H1 (cell line): ENCODE results near the gene MARCHF3. TPM values are rescaled to one million over a fixed set of nuclear protein-coding genes. Genes with fewer than 3 reads are reported as not detected.

ENCODE experiments used
- CTCF ChIA-PET: fragments of 300-600 bp; sonication (Branson Sonifier 250); formaldehyde crosslinking; loops from one replicate; lab custom pipeline; 2021; ENCODE audit not compliant: partially characterized antibody; lab: Charles Lee
- POLR2A ChIA-PET: fragments of 300-600 bp; sonication (Branson Sonifier 250); formaldehyde crosslinking; loops from one replicate; lab custom pipeline; 2021; ENCODE audit warnings: inconsistent platforms; ENCODE audit not compliant: partially characterized antibody; lab: Charles Lee
- DNase-seq, 2 experiments: peaks; one replicate each; pipeline versions ENCODE4 v3.0.0 to v3.0.0-alpha.2; 2010 to 2022; ENCODE audit warnings: low spot score in 2 of 2, low read depth in 1 of 2, mixed read lengths in 1 of 2
- FAIRE-seq: peaks from 2 replicates; lab custom pipeline; 2011; peaks lifted over from hg19 to GRCh38; lab: Jason Lieb, UNC
- H2AFZ ChIP-seq: 2 replicates; pipeline ENCODE4 v1.8.1; 2012; ENCODE audit warnings: low read length, inconsistent platforms
- H2AK5ac ChIP-seq: 2 replicates; pipeline ENCODE4 v1.6.1; 2013; ENCODE audit warnings: low read depth, low read length
- H2BK120ac ChIP-seq: replicated peaks from 2 replicates; pipeline ENCODE3; 2013; ENCODE audit warnings: low read depth, low read length, inconsistent platforms
- H2BK12ac ChIP-seq: 2 replicates; pipeline ENCODE4 v1.6.1; 2013; ENCODE audit warnings: low read depth, low read length
- H2BK15ac ChIP-seq: 2 replicates; pipeline ENCODE4 v1.6.1; 2013; ENCODE audit warnings: low read length
- H2BK20ac ChIP-seq: 2 replicates; pipeline ENCODE4 v1.6.1; 2013; ENCODE audit warnings: low read length
- H2BK5ac ChIP-seq: 2 replicates; pipeline ENCODE4 v1.6.1; 2013; ENCODE audit warnings: low read depth, low read length
- H3K14ac ChIP-seq: 2 replicates; pipeline ENCODE4 v1.6.1; 2013; ENCODE audit warnings: inconsistent platforms; ENCODE audit not compliant: insufficient read length
- H3K18ac ChIP-seq: 2 replicates; pipeline ENCODE4 v1.6.1; 2013; ENCODE audit warnings: low read length; ENCODE audit errors: extremely low read depth
- H3K23ac ChIP-seq: 2 replicates; pipeline ENCODE4 v1.6.1; 2013; ENCODE audit warnings: inconsistent platforms; ENCODE audit not compliant: insufficient read length
- H3K23me2 ChIP-seq: 2 replicates; pipeline ENCODE4 v1.6.1; 2013; ENCODE audit warnings: low read depth, low read length
- H3K27ac ChIP-seq: 2 replicates; pipeline ENCODE4 v1.6.1; 2011; ENCODE audit warnings: low read depth, low read length, inconsistent platforms
- H3K27me3 ChIP-seq, 4 experiments: replicated peaks in 1 of 4; 1 replicate in 1 of 4; 2 replicates in 3 of 4; pipeline versions ENCODE4 v1.6.1 to v1.8.1; 2011 to 2013; ENCODE audit warnings: low read length in 3 of 4, mild to moderate bottlenecking in 3 of 4, inconsistent platforms in 2 of 4, mixed read lengths in 2 of 4, moderate library complexity in 1 of 4; ENCODE audit not compliant: control insufficient read depth in 3 of 4, insufficient read depth in 3 of 4; ENCODE audit errors: extremely low read depth in 1 of 4
- H3K36me3 ChIP-seq, 4 experiments: 2 replicates each; pipeline versions ENCODE4 v1.6.1 to v1.8.1; 2011 to 2013; ENCODE audit warnings: mild to moderate bottlenecking in 4 of 4, low read length in 3 of 4, moderate library complexity in 2 of 4, control low read depth in 1 of 4, inconsistent platforms in 1 of 4; ENCODE audit not compliant: insufficient read depth in 4 of 4, control insufficient read depth in 2 of 4
- H3K4ac ChIP-seq: replicated peaks from 2 replicates; pipeline ENCODE3; 2013; ENCODE audit warnings: low read length, low read depth, mixed read lengths, inconsistent platforms; ENCODE audit not compliant: insufficient read length
- H3K4me1 ChIP-seq, 4 experiments: replicated peaks in 1 of 4; 1 replicate in 1 of 4; 2 replicates in 3 of 4; pipeline versions ENCODE4 v1.6.1 to v1.8.1; 2011 to 2013; ENCODE audit warnings: low read length in 3 of 4, inconsistent platforms in 2 of 4, mixed read lengths in 1 of 4; ENCODE audit not compliant: insufficient read depth in 4 of 4, control insufficient read depth in 3 of 4
- H3K4me2 ChIP-seq, 2 experiments: 2 replicates each; pipeline versions ENCODE4 v1.6.1 to v1.8.1; 2011 to 2013; ENCODE audit warnings: low read depth in 2 of 2, low read length in 2 of 2, control low read depth in 1 of 2, inconsistent platforms in 1 of 2, mild to moderate bottlenecking in 1 of 2; ENCODE audit not compliant: insufficient read depth in 1 of 2
- H3K4me3 ChIP-seq, 4 experiments: fragments of 200-600, 300-600 bp in 1 of 4; sonication (generic), shearing (Covaris generic), sonication (Bioruptor Twin) in 1 of 4; 2 replicates each; pipeline versions ENCODE4 v1.5.1 to v1.8.1; 2011 to 2016; ENCODE audit warnings: low read length in 4 of 4, low read depth in 3 of 4, control low read depth in 2 of 4, inconsistent platforms in 2 of 4, mild to moderate bottlenecking in 2 of 4, mixed read lengths in 1 of 4, moderate library complexity in 1 of 4; ENCODE audit not compliant: insufficient read depth in 2 of 4; ENCODE audit errors: extremely low read depth in 1 of 4
- H3K56ac ChIP-seq: replicated peaks from 2 replicates; pipeline ENCODE3; 2013; ENCODE audit warnings: low read depth, mild to moderate bottlenecking, mixed read lengths, low read length, inconsistent platforms; ENCODE audit not compliant: insufficient read length
- H3K79me1 ChIP-seq: 2 replicates; pipeline ENCODE4 v1.6.1; 2013; ENCODE audit warnings: low read depth, low read length, control low read depth
- H3K79me2 ChIP-seq, 2 experiments: 2 replicates each; pipeline versions ENCODE4 v1.6.1 to v1.8.1; 2012 to 2013; ENCODE audit warnings: low read length in 2 of 2, mild to moderate bottlenecking in 2 of 2, inconsistent platforms in 1 of 2; ENCODE audit not compliant: insufficient read depth in 2 of 2, control insufficient read depth in 1 of 2
- H3K9ac ChIP-seq, 4 experiments: replicated peaks in 1 of 4; 1 replicate in 1 of 4; 2 replicates in 3 of 4; pipeline versions ENCODE4 v1.6.1 to v1.8.1; 2011 to 2013; ENCODE audit warnings: low read depth in 3 of 4, low read length in 3 of 4, control low read depth in 2 of 4, mild to moderate bottlenecking in 2 of 4, moderate library complexity in 2 of 4, inconsistent platforms in 1 of 4; ENCODE audit errors: extremely low read depth in 1 of 4
- H3K9me3 ChIP-seq, 2 experiments: 2 replicates each; pipeline versions ENCODE4 v1.6.1 to v1.8.1; 2012 to 2013; ENCODE audit warnings: mild to moderate bottlenecking in 2 of 2, moderate library complexity in 2 of 2, control low read depth in 1 of 2, inconsistent platforms in 1 of 2, low read depth in 1 of 2, low read length in 1 of 2, mixed read lengths in 1 of 2; ENCODE audit not compliant: insufficient read depth in 2 of 2
- H4K20me1 ChIP-seq, 2 experiments: replicated peaks in 1 of 2; 2 replicates each; pipeline versions ENCODE3 to v1.8.1; 2011 to 2013; ENCODE audit warnings: inconsistent platforms in 2 of 2, low read length in 2 of 2, mild to moderate bottlenecking in 1 of 2; ENCODE audit not compliant: insufficient read depth in 2 of 2, control insufficient read depth in 1 of 2
- H4K5ac ChIP-seq: 2 replicates; pipeline ENCODE4 v1.6.1; 2013; ENCODE audit warnings: low read length, low read depth, mixed read lengths, inconsistent platforms; ENCODE audit not compliant: insufficient read length
- H4K8ac ChIP-seq: 2 replicates; pipeline ENCODE4 v1.8.0; 2013; ENCODE audit warnings: mild to moderate bottlenecking, moderate library complexity, low read length, inconsistent platforms; ENCODE audit not compliant: insufficient read depth; ENCODE audit errors: extremely low read depth
- H4K91ac ChIP-seq: replicated peaks from 2 replicates; pipeline ENCODE3; 2013; ENCODE audit warnings: low read length, mixed read lengths, inconsistent platforms; ENCODE audit not compliant: insufficient read length
- BCL11A ChIP-seq, 2 experiments: IDR thresholded peaks; one replicate each; pipeline ENCODE4 v1.6.1; 2011; ENCODE audit warnings: low read depth in 2 of 2, low read length in 2 of 2, mild to moderate bottlenecking in 2 of 2
- GTF2F1 ChIP-seq: IDR thresholded peaks from 2 replicates; pipeline ENCODE4 v1.6.1; 2012; ENCODE audit warnings: low read depth, low read length, improper control_type of control experiment, borderline replicate concordance
- JUN ChIP-seq: IDR thresholded peaks from 2 replicates; pipeline ENCODE4 v1.6.1; 2011; ENCODE audit warnings: low read depth, mild to moderate bottlenecking, improper control_type of control experiment, low read length
- KDM1A ChIP-seq: fragments of 200-600, 300-600 bp; sonication (generic); IDR thresholded peaks from 2 replicates; pipeline ENCODE4 v1.7.1; 2016; ENCODE audit warnings: mild to moderate bottlenecking, low read length, borderline replicate concordance
- KDM5A ChIP-seq: fragments of 200-600 bp; IDR thresholded peaks from 2 replicates; pipeline ENCODE4 v1.7.1; 2012; ENCODE audit warnings: mild to moderate bottlenecking, low read length, inconsistent platforms, mixed read lengths
- PHF8 ChIP-seq: fragments of 200-600 bp; sonication (generic); conservative IDR thresholded peaks from 2 replicates; pipeline ENCODE4 v1.7.1; 2012; ENCODE audit warnings: low read depth, mild to moderate bottlenecking, inconsistent platforms, low read length, moderate library complexity
- POU5F1 ChIP-seq: IDR thresholded peaks from 2 replicates; pipeline ENCODE4 v1.6.1; 2011; ENCODE audit warnings: low read depth, mild to moderate bottlenecking, low read length, moderate library complexity
- RXRA ChIP-seq: IDR thresholded peaks from 2 replicates; pipeline ENCODE4 v1.6.1; 2011; ENCODE audit warnings: low read depth, mild to moderate bottlenecking, low read length, moderate library complexity; ENCODE audit not compliant: insufficient read depth
- SAP30 ChIP-seq: fragments of 300-600 bp; sonication (generic); IDR thresholded peaks from 2 replicates; pipeline ENCODE4 v1.7.1; 2012; ENCODE audit warnings: low read length, moderate library complexity, mild to moderate bottlenecking, inconsistent platforms; ENCODE audit not compliant: insufficient read depth, insufficient replicate concordance
- SP1 ChIP-seq: IDR thresholded peaks from 2 replicates; pipeline ENCODE4 v1.6.1; 2011; ENCODE audit warnings: low read depth, low read length
- TCF12 ChIP-seq: IDR thresholded peaks from 2 replicates; pipeline ENCODE4 v1.6.1; 2011; ENCODE audit warnings: low read depth, mild to moderate bottlenecking, low read length
- WGBS, 2 experiments: shearing (Covaris generic) in 1 of 2; methylation state at CpG; one replicate each; pipeline versions ENCODE4 v1.1.6 to v1.1.7; 2013 to 2015; ENCODE audit warnings: low lambda C conversion rate in 2 of 2, mixed read lengths in 2 of 2, inconsistent platforms in 1 of 2, low coverage in 1 of 2, missing lambda C conversion rate in 1 of 2; ENCODE audit not compliant: insufficient replicate concordance in 2 of 2, insufficient coverage in 1 of 2, insufficient read length in 1 of 2; ENCODE audit errors: extremely low coverage in 1 of 2, missing lambda C conversion rate in 1 of 2; 5-methylcytosine and 5-hydroxymethylcytosine counted together
- polyA plus RNA-seq, 7 experiments: library from polyadenylated mRNA; depleted of rRNA in 3 of 7; stranded (reverse) in 5 of 7; unstranded in 2 of 7; fragments of >200 nt in 5 of 7; fragments of 200-250 nt in 2 of 7; gene quantifications; 1 replicate in 5 of 7; 2 replicates in 1 of 7; 4 replicates in 1 of 7; pipeline versions ENCODE4 v1.2.1 to v1.2.3, GENCODE V29; 2011 to 2013; ENCODE audit warnings: missing spikeins in 2 of 7, mixed read lengths in 2 of 7
- total RNA-seq: library from RNA; stranded (reverse); fragmentation: NEBNext Ultra II Directional; extraction: Animal tissue kit (Norgen Biotek cat#: 25700); gene quantifications from 2 replicates; pipeline ENCODE4 v1.2.1, GENCODE V29; 2021

The MARCHF3 gene
- total and polyA plus RNA-seq, 2 of the 8 experiments (the other 6 are each of a cell fraction or from before 2014, with no cell fraction given) = 12.0 to 16.9 TPM

- ChIA-PET POLR2A (no interaction called here), CTCF (interaction anchor here (0.8 to 1.5 kb wide), 3 partner anchors 14 to 365 kb away, joined by 3 to 6 read pairs (median 3); no protein-coding TSS in a partner anchor)
- Histone ChIP-seq H3K36me3 (no peaks in the 10 kb centered on the region), H3K4me3 (no peak overlapping the region), H2AK5ac (no peak overlapping the region), H3K4ac (no peak overlapping the region), H3K14ac (no peak overlapping the region)
- TF ChIP-seq RXRA = no peak
- no peak for TF ChIP-seq GTF2F1
- TF ChIP-seq JUN = no peak
- no peak for TF ChIP-seq POU5F1
- TF ChIP-seq PHF8 = no peak
- no peak for TF ChIP-seq KDM5A
- TF ChIP-seq KDM1A = no peak
- TF ChIP-seq SP1 = no peak
- TF ChIP-seq SAP30 = no peak
- no peak for TF ChIP-seq TCF12
- no peak for TF ChIP-seq BCL11A (IDR thresholded peaks at IDR 0.05; ENCODE audit: low read depth in 2 of 2, low read length in 2 of 2)
- TF ChIP-seq, all 59 proteins: peak for 0
- H4K8ac ChIP-seq = no peak overlapping the region
- no peak overlapping the region for H2BK120ac ChIP-seq
- no peak overlapping the region for H4K5ac ChIP-seq
- WGBS, 2 experiments = 93% methylated on average over 4 of the region's 4 CpGs; no CpG with 5 or more reads in 1 of the 2 experiments
- H3K23me2 ChIP-seq = no peaks in the 10 kb centered on the region
- no peaks in the 10 kb centered on the region; a peak in 1 of 7 replicates for H3K4me1 ChIP-seq
- no peaks in the 10 kb centered on the region for H4K20me1 ChIP-seq
- H3K4me2 ChIP-seq = no peak overlapping the region
- no peak overlapping the region for H3K27ac ChIP-seq
- H2AFZ ChIP-seq = no peak overlapping the region
- no peak overlapping the region for H3K9ac ChIP-seq
- H3K9me3 ChIP-seq = no peaks in the 10 kb centered on the region
- H3K79me2 ChIP-seq = no peaks in the 10 kb centered on the region
- no peak overlapping the region for H2BK15ac ChIP-seq
- H2BK20ac ChIP-seq = no peak overlapping the region
- no peak overlapping the region for H4K91ac ChIP-seq
- no peak overlapping the region for H3K18ac ChIP-seq
- no peaks in the 10 kb centered on the region for H3K27me3 ChIP-seq
- no peak overlapping the region for H2BK12ac ChIP-seq
- no peak for DNase-seq
- H3K56ac ChIP-seq = no peak overlapping the region
- H3K79me1 ChIP-seq = no peaks in the 10 kb centered on the region
- no peak overlapping the region for H3K23ac ChIP-seq
- FAIRE-seq = no peak
- H2BK5ac ChIP-seq = no peak overlapping the region
These were observed 167.0 kb downstream of the MARCHF3 start for GRCh38 chr5:126863402-126863801.
